MM.1S (cell line): ENCODE data around the gene SFSWAP.

Experiments used
- DNase-seq: peaks from one replicate; pipeline ENCODE4 v3.0.0-alpha.2; 2015
- H2AFZ ChIP-seq: fragments of 300-600 bp; sonication (generic); 2 replicates; pipeline ENCODE4 v1.6.0; 2016; ENCODE audit warnings: antibody characterized with exemption, low read length
- H3F3A ChIP-seq: fragments of 300-600 bp; sonication (generic); 2 replicates; pipeline ENCODE4 v1.6.1; 2016; ENCODE audit warnings: mild to moderate bottlenecking, antibody characterized with exemption, low read length, moderate library complexity, mixed read lengths; ENCODE audit not compliant: insufficient read depth
- H3K27ac ChIP-seq: fragments of 300-600 bp; sonication (generic); 2 replicates; pipeline ENCODE4 v1.5.1; 2016; ENCODE audit warnings: mild to moderate bottlenecking, low read length
- H3K27me3 ChIP-seq: fragments of 300-600 bp; sonication (generic); replicated peaks from 2 replicates; pipeline ENCODE4 v1.6.0; 2016; ENCODE audit warnings: low read length; ENCODE audit not compliant: insufficient read depth
- H3K36me3 ChIP-seq: fragments of 300-600 bp; sonication (generic); replicated peaks from 2 replicates; pipeline ENCODE4 v1.6.1; 2016; ENCODE audit warnings: mild to moderate bottlenecking, low read length, mixed read lengths; ENCODE audit not compliant: insufficient read depth
- H3K4me1 ChIP-seq: fragments of 300-600 bp; sonication (generic); 2 replicates; pipeline ENCODE4 v1.6.1; 2016; ENCODE audit warnings: low read length, mixed read lengths
- H3K4me2 ChIP-seq: fragments of 300-600 bp; sonication (generic); 2 replicates; pipeline ENCODE4 v1.6.0; 2016; ENCODE audit warnings: low read depth, low read length
- H3K4me3 ChIP-seq: fragments of 300-600 bp; sonication (generic); 2 replicates; pipeline ENCODE4 v1.5.1; 2016; ENCODE audit warnings: low read length, mixed read lengths
- H3K79me2 ChIP-seq: fragments of 300-600 bp; sonication (generic); 2 replicates; pipeline ENCODE4 v1.6.1; 2016; ENCODE audit warnings: mixed run types, low read length, mixed read lengths
- H3K9ac ChIP-seq: fragments of 300-600 bp; sonication (generic); 2 replicates; pipeline ENCODE4 v1.6.1; 2016; ENCODE audit warnings: low read length, mixed read lengths
- H3K9me2 ChIP-seq: fragments of 300-600 bp; sonication (generic); replicated peaks from 2 replicates; pipeline ENCODE4 v1.6.1; 2016; ENCODE audit warnings: mild to moderate bottlenecking, low read length, mixed read lengths; ENCODE audit not compliant: insufficient read depth
- H3K9me3 ChIP-seq: fragments of 300-600 bp; sonication (generic); replicated peaks from 2 replicates; pipeline ENCODE4 v1.6.1; 2016; ENCODE audit warnings: mild to moderate bottlenecking, low read length, mixed read lengths; ENCODE audit not compliant: insufficient read depth
- H4K20me1 ChIP-seq: fragments of 300-600 bp; sonication (generic); 2 replicates; pipeline ENCODE4 v1.6.1; 2016; ENCODE audit warnings: mild to moderate bottlenecking, low read length, moderate library complexity, mixed read lengths; ENCODE audit not compliant: insufficient read depth
- CTCF ChIP-seq: fragments of 300-600 bp; sonication (generic); IDR thresholded peaks from 2 replicates; pipeline ENCODE4 v1.5.1; 2016; ENCODE audit warnings: antibody characterized with exemption, low read length, mixed read lengths
- EZH2 ChIP-seq: fragments of 300-600 bp; sonication (generic); optimal IDR thresholded peaks from 2 replicates; pipeline ENCODE3; 2017; ENCODE audit warnings: low read depth, mild to moderate bottlenecking, antibody characterized with exemption, low read length, mixed read lengths
- EZH2phosphoT487 ChIP-seq: fragments of 300-600 bp; sonication (generic); IDR thresholded peaks from 2 replicates; pipeline ENCODE4 v1.6.1; 2018; ENCODE audit warnings: antibody characterized with exemption, low read length

Gene SFSWAP

DNA sequence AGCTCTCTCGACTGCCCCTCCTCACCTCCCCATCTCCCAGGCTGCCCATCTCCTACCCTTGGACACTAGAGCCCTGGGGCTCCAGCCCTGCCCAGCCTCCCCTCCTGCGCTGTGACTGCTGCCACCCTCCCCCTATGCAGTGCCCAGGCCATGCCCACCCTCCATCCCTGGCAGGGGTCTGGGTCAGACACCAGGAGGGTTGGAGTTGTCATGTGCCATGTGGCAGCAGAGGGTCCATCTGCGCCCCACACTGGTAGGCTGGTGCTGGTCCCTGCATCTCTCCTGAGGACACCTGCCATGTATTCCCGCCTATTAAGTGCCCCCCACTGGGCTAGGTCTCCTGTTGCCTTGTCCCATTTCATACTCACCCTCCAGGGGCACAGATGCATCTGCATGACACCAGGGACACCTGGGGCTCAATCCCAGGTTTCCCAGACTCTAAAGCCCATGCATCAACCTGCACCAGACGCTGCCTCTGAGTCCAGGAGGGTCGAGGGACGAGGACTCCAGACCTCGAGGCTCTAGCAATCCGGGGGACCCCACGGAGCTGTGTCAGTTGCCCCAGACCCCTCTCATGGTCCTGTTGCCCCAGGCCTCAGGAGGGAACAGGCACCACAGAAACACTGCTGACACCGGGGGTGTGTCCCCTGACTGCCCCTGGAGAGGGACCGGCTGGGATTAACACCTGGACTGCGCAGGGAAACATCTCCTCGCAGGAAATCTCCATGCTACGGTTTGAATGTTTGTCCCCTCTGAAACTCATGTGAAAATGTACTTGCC, 23.4 kb upstream of the SFSWAP start:
- TF ChIP-seq CTCF (no peak), EZH2phosphoT487 (no peak), EZH2 (no peak)
- Histone ChIP-seq H4K20me1 (no peaks in the 10 kb centered on the region), H3K9me2 (no peaks in the 10 kb centered on the region), H3K4me3 (no peak overlapping the region), H3F3A (no peaks in the 10 kb centered on the region), H3K27me3 (no peaks in the 10 kb centered on the region), H3K79me2 (no peaks in the 10 kb centered on the region), H3K9me3 (no peaks in the 10 kb centered on the region), H3K27ac (no peak overlapping the region), H3K4me2 (no peak overlapping the region), H2AFZ (no peak overlapping the region), H3K9ac (no peak overlapping the region), H3K4me1 (no peaks in the 10 kb centered on the region), H3K36me3 (no peaks in the 10 kb centered on the region)
- DNase-seq: no peak

- no peaks in the 10 kb centered on the region for H4K20me1 ChIP-seq
- no peaks in the 10 kb centered on the region for H3K9me2 ChIP-seq
- H3K27ac ChIP-seq: no peak overlapping the region
- no peak for TF ChIP-seq CTCF
- no peak for TF ChIP-seq EZH2phosphoT487
- no peak for TF ChIP-seq EZH2
- H2AFZ ChIP-seq: no peak overlapping the region
- H3K79me2 ChIP-seq: no peaks in the 10 kb centered on the region
- H3K4me2 ChIP-seq: no peak overlapping the region
- no peak overlapping the region for H3K4me3 ChIP-seq
- no peaks in the 10 kb centered on the region for H3K9me3 ChIP-seq
- no peaks in the 10 kb centered on the region for H3K36me3 ChIP-seq
- DNase-seq: no peak
- no peaks in the 10 kb centered on the region for H3K27me3 ChIP-seq
- H3K4me1 ChIP-seq: no peaks in the 10 kb centered on the region
- H3F3A ChIP-seq: no peaks in the 10 kb centered on the region
- no peak overlapping the region for H3K9ac ChIP-seq
Observed at GRCh38 chr12:131688131-131688844, 22.6 kb upstream of the SFSWAP start.

DNA sequence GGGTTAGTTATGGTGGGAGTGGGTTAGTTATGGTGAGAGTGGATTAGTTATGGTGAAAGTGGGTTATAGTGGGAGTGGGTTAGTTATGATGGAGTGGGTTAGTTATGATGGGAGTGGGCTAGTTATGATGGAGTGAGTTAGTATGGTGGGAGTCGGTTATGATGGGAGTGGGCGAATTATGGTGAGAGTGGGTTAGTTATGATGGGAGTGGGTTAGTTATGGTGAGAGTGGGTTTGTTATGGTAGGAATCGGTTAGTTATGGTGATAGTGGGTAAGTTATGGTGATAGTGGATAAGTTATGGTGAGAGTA, 22.1 kb upstream of the SFSWAP start:
- H3K9me3 ChIP-seq: no peaks in the 10 kb centered on the region
- no peaks in the 10 kb centered on the region for H4K20me1 ChIP-seq
- no peaks in the 10 kb centered on the region for H3K79me2 ChIP-seq
- DNase-seq: no peak
- H3K4me2 ChIP-seq: no peak overlapping the region
- H3K4me3 ChIP-seq: no peak overlapping the region
- H2AFZ ChIP-seq: no peak overlapping the region
- H3K9me2 ChIP-seq: no peaks in the 10 kb centered on the region
- no peaks in the 10 kb centered on the region for H3K36me3 ChIP-seq
- TF ChIP-seq CTCF (no peak), EZH2 (no peak), EZH2phosphoT487 (no peak)
- H3K9ac ChIP-seq: no peak overlapping the region
- H3K27ac ChIP-seq: no peak overlapping the region
- H3F3A ChIP-seq: no peaks in the 10 kb centered on the region
- H3K27me3 ChIP-seq: no peaks in the 10 kb centered on the region
- no peaks in the 10 kb centered on the region for H3K4me1 ChIP-seq
